Endothelial cell (in vitro differentiated cells): Measurements from ENCODE around the gene OCA2. TPM values are rescaled to one million over a fixed set of nuclear protein-coding genes. Genes with fewer than 3 reads are reported as not detected.

Experiments used
- DNase-seq: peaks from one replicate; pipeline ENCODE4 v3.0.0; 2021; ENCODE audit warnings: low spot score
- H3K27ac Mint-ChIP-seq: one replicate; pipeline ENCODE4 v1.8.0; 2021; ENCODE audit warnings: mixed read lengths, inconsistent platforms; ENCODE audit not compliant: unreplicated experiment
- H3K27me3 Mint-ChIP-seq: one replicate; pipeline ENCODE4 v1.8.0; 2021; ENCODE audit warnings: mild to moderate bottlenecking, moderate library complexity, mixed read lengths, inconsistent platforms; ENCODE audit not compliant: unreplicated experiment
- H3K36me3 Mint-ChIP-seq: one replicate; pipeline ENCODE4 v1.8.0; 2021; ENCODE audit warnings: mild to moderate bottlenecking, low read depth, mixed read lengths, inconsistent platforms; ENCODE audit not compliant: unreplicated experiment
- H3K4me1 Mint-ChIP-seq: one replicate; pipeline ENCODE4 v1.8.0; 2021; ENCODE audit warnings: mild to moderate bottlenecking, mixed read lengths, inconsistent platforms; ENCODE audit not compliant: unreplicated experiment
- H3K4me3 Mint-ChIP-seq: one replicate; pipeline ENCODE4 v1.8.0; 2021; ENCODE audit warnings: mild to moderate bottlenecking, mixed read lengths, inconsistent platforms; ENCODE audit not compliant: unreplicated experiment
- H3K9me3 Mint-ChIP-seq: one replicate; pipeline ENCODE4 v1.8.0; 2021; ENCODE audit warnings: mixed read lengths, inconsistent platforms; ENCODE audit not compliant: unreplicated experiment
- total RNA-seq: library from RNA; stranded (reverse); fragmentation: NEBNext Ultra II Directional; extraction: Animal tissue kit (Norgen Biotek cat#: 25700); gene quantifications from one replicate; pipeline ENCODE4 v1.2.1, GENCODE V29; 2021; ENCODE audit not compliant: unreplicated experiment
- TF ChIP-seq, protein P1 (sequence below): fragments of 200-600 bp; sonication (generic); IDR thresholded peaks from one replicate; pipeline ENCODE4 v1.5.0; 2021; ENCODE audit warnings: antibody characterized with exemption; ENCODE audit not compliant: unreplicated experiment

OCA2 gene
- total RNA-seq, 1 donor from 2014 or later = not detected

GRCh38 chr15:28085489-28086174 lies 13.5 kb downstream of the OCA2 start:
- TF ChIP-seq, protein P1, sequence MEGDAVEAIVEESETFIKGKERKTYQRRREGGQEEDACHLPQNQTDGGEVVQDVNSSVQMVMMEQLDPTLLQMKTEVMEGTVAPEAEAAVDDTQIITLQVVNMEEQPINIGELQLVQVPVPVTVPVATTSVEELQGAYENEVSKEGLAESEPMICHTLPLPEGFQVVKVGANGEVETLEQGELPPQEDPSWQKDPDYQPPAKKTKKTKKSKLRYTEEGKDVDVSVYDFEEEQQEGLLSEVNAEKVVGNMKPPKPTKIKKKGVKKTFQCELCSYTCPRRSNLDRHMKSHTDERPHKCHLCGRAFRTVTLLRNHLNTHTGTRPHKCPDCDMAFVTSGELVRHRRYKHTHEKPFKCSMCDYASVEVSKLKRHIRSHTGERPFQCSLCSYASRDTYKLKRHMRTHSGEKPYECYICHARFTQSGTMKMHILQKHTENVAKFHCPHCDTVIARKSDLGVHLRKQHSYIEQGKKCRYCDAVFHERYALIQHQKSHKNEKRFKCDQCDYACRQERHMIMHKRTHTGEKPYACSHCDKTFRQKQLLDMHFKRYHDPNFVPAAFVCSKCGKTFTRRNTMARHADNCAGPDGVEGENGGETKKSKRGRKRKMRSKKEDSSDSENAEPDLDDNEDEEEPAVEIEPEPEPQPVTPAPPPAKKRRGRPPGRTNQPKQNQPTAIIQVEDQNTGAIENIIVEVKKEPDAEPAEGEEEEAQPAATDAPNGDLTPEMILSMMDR = no peak
- no peaks in the 10 kb centered on the region for H3K9me3 Mint-ChIP-seq
- no peak overlapping the region for H3K4me3 Mint-ChIP-seq
- no peak for DNase-seq
- no peaks in the 10 kb centered on the region for H3K36me3 Mint-ChIP-seq
- H3K27me3 Mint-ChIP-seq = peaks cover 3% of the 10 kb centered on the region
- H3K27ac Mint-ChIP-seq = no peak overlapping the region
- no peaks in the 10 kb centered on the region for H3K4me1 Mint-ChIP-seq

DNA sequence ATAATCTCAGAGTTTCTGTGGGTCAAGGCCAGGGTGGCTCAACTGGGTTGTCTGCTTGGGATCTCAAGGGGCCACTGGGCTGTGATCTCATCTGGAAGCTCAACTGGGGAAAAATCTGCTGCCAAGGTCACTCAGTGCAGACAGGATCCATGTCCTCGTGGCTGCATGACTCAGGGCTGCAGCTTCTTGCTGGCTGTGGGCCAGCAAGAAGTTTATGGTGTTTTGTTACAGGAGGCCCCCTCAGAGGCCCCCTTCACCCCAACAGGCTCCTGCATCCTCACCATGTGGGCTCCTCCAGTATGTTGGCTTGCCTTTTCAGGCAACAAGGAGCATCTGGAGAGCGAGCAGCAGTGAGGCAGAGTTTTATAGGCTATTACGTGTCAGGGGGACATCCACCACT lies 14.6 kb downstream of the OCA2 start:
- DNase-seq = no peak
- Mint-ChIP-seq H3K27ac (no peak overlapping the region), H3K4me3 (no peak overlapping the region), H3K27me3 (peaks cover 3% of the 10 kb centered on the region), H3K36me3 (no peaks in the 10 kb centered on the region), H3K9me3 (no peaks in the 10 kb centered on the region), H3K4me1 (no peaks in the 10 kb centered on the region)
- TF ChIP-seq, protein P1 = no peak

GRCh38 chr15:28082891-28083684 lies 16.0 kb downstream of the OCA2 start:
- TF ChIP-seq, protein P1 = no peak
- H3K4me3 Mint-ChIP-seq = no peak overlapping the region
- no peaks in the 10 kb centered on the region for H3K9me3 Mint-ChIP-seq
- DNase-seq = no peak
- H3K27ac Mint-ChIP-seq = no peak overlapping the region
- H3K27me3 Mint-ChIP-seq = peaks cover 1% of the 10 kb centered on the region
- no peaks in the 10 kb centered on the region for H3K4me1 Mint-ChIP-seq
- no peaks in the 10 kb centered on the region for H3K36me3 Mint-ChIP-seq

- H3K27ac Mint-ChIP-seq = no peak overlapping the region
- H3K27me3 Mint-ChIP-seq = peaks cover 1% of the 10 kb centered on the region
- H3K4me1 Mint-ChIP-seq = no peaks in the 10 kb centered on the region
- no peak for DNase-seq
- H3K36me3 Mint-ChIP-seq = no peaks in the 10 kb centered on the region
- H3K4me3 Mint-ChIP-seq = no peak overlapping the region
- TF ChIP-seq, protein P1 = no peak
- H3K9me3 Mint-ChIP-seq = no peaks in the 10 kb centered on the region
These were observed 17.5 kb downstream of the OCA2 start for GRCh38 chr15:28081594-28081993.

DNA sequence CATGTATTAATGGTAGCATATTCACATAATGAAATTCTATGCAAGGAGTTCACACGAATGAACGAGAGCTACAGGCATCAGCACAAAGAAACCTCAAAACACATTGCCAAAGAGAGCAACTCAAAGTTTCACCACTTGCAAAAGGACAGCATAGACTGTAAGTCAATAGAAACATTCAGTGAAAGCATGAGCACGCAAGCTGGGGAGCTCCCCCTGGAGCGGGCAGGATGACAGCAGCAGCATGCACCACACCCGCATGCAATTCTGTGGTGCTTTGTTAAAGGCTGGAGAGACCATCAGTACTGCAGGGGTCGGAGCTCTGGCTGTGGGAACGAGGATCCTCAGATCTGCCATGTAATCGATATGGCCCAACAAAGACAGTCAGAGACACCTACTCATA lies 18.7 kb downstream of the OCA2 start:
- Mint-ChIP-seq H3K4me3 (no peak overlapping the region), H3K36me3 (no peaks in the 10 kb centered on the region), H3K4me1 (no peaks in the 10 kb centered on the region), H3K27me3 (peaks cover 1% of the 10 kb centered on the region), H3K9me3 (no peaks in the 10 kb centered on the region), H3K27ac (no peak overlapping the region)
- no peak for DNase-seq
- TF ChIP-seq, protein P1 = no peak
